Ascending aorta (tissue), 2 donors: ENCODE results near the gene CCDC187. TPM values are rescaled to one million over a fixed set of nuclear protein-coding genes. Genes with fewer than 3 reads are reported as not detected.

Experiments
- DNase-seq, 2 donors: peaks; one replicate each; pipeline ENCODE4 v3.0.0-alpha.2; 2019; ENCODE audit warnings: low spot score in 2 of 2
- H3K27ac ChIP-seq, 2 donors: fragments of 200-600 bp; sonication (generic); one replicate each; pipeline ENCODE4 v1.5.1; 2016 to 2017; ENCODE audit warnings: mild to moderate bottlenecking in 1 of 2
- H3K27me3 ChIP-seq: fragments of 200-600 bp; sonication (generic); one replicate; pipeline ENCODE4 v1.5.1; 2017
- H3K36me3 ChIP-seq, 2 donors: fragments of 200-600 bp; sonication (generic); one replicate each; pipeline ENCODE4 v1.5.1; 2016
- H3K4me1 ChIP-seq, 2 donors: fragments of 200-600 bp; sonication (generic); one replicate each; pipeline ENCODE4 v1.5.1; 2016 to 2017; ENCODE audit warnings: mild to moderate bottlenecking in 1 of 2
- H3K4me3 ChIP-seq, 2 donors: fragments of 200-600 bp; sonication (generic); one replicate each; pipeline ENCODE4 v1.5.1; 2016 to 2017; ENCODE audit warnings: mild to moderate bottlenecking in 1 of 2
- H3K9me3 ChIP-seq, 2 donors: fragments of 200-600 bp; sonication (generic); one replicate each; pipeline ENCODE4 v1.5.1; 2016
- intact Hi-C: fragments of 100-400 bp; cut with DNase I; formaldehyde crosslinking; loops from one replicate; pipeline ENCODE4 v1.15.1; 2023
- total RNA-seq: library from RNA; depleted of rRNA; stranded (reverse); fragments of >200 nt; gene quantifications from one replicate; pipeline ENCODE4 v1.1.0, GENCODE V29; 2016
- TF ChIP-seq, protein P1 (sequence below), 3 experiments: fragments of 200-600 bp in 2 of 3; fragments of 450-650 bp in 1 of 3; sonication (generic) in 2 of 3; IDR thresholded peaks; one replicate each; pipeline ENCODE4 v1.5.1; 2016 to 2019; ENCODE audit warnings: antibody characterized with exemption in 3 of 3, mild to moderate bottlenecking in 1 of 3, moderate library complexity in 1 of 3

Gene CCDC187
- total RNA-seq, 1 donor from 2014 or later = under 0.01 TPM

DNA sequence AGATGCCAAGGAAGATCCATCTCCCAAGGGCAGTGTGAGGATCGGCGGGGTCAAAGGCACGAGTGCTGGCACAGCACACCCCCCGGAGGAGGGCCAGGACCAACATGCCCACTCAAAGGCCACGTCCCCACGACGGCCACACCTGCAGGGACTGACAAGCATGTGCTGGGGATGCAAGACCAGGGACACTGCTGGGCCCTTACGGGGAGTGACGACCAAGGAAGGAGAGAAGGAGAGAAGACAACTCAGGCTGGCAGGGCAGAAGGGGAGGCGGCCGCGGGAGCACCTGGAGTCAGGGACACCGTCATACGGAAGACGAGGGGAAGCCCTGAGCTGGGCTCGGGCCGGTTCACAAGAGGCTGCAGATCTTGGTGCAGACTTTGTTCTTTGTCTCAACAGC lies 68.7 kb downstream of the CCDC187 start:
- H3K4me1 ChIP-seq = no peaks in the 10 kb centered on the region
- no peak for DNase-seq
- intact Hi-C loops = no loop called here
- H3K36me3 ChIP-seq = peaks cover 11 to 19% of the 10 kb centered on the region in 2 donors
- H3K4me3 ChIP-seq = no peak overlapping the region
- H3K9me3 ChIP-seq = no peaks in the 10 kb centered on the region
- TF ChIP-seq, protein P1, sequence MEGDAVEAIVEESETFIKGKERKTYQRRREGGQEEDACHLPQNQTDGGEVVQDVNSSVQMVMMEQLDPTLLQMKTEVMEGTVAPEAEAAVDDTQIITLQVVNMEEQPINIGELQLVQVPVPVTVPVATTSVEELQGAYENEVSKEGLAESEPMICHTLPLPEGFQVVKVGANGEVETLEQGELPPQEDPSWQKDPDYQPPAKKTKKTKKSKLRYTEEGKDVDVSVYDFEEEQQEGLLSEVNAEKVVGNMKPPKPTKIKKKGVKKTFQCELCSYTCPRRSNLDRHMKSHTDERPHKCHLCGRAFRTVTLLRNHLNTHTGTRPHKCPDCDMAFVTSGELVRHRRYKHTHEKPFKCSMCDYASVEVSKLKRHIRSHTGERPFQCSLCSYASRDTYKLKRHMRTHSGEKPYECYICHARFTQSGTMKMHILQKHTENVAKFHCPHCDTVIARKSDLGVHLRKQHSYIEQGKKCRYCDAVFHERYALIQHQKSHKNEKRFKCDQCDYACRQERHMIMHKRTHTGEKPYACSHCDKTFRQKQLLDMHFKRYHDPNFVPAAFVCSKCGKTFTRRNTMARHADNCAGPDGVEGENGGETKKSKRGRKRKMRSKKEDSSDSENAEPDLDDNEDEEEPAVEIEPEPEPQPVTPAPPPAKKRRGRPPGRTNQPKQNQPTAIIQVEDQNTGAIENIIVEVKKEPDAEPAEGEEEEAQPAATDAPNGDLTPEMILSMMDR (IDR thresholded peaks at IDR 0.05) = no peak
- H3K27ac ChIP-seq = no peak overlapping the region
- no peaks in the 10 kb centered on the region for H3K27me3 ChIP-seq

DNA sequence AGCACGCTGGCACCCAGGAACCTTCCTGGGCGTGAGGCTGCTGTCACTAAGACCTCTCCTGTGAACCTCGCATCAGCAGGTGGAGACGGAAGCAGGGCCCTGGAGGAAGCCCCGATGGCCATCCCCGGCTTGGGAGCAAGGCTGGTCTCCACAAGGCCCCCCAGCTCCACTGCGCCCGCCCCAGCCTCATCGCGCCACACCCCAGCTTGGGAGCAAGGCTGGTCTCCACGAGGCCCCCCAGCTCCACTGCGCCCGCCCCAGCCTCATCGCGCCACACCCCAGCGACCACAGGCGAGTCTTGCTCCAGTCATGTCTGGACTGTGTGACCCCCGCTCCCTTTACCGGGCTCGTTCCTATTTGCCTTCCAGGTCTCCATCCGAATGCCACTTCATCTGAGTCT lies 69.3 kb downstream of the CCDC187 start:
- Histone ChIP-seq H3K4me1 (no peaks in the 10 kb centered on the region), H3K4me3 (no peak overlapping the region), H3K36me3 (peaks cover 11 to 19% of the 10 kb centered on the region in 2 donors), H3K27ac (no peak overlapping the region), H3K27me3 (no peaks in the 10 kb centered on the region), H3K9me3 (no peaks in the 10 kb centered on the region)
- no peak for DNase-seq
- TF ChIP-seq, protein P1 (IDR thresholded peaks at IDR 0.05) = no peak
- intact Hi-C loops = no loop called here

DNA sequence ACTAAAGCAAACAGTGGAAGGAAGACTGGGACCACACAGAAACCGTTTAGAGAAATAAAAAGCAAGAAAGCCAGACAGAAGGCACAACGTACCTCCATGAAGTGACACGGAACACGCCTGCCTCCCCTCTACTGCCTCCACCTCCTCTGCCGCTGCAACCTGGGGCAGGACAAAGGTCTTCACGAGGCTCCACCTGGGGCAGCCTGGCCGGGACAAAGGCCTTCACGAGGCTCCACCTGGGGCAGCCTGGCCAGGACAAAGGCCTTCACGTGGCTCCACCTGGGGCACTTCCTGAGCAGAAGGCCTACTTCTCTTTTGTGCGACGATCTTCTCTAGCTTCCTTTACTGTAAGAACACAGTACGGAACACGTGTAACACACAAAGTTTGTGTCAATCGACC lies 70.0 kb downstream of the CCDC187 start:
- Histone ChIP-seq H3K27me3 (no peaks in the 10 kb centered on the region), H3K4me3 (no peak overlapping the region), H3K4me1 (no peaks in the 10 kb centered on the region), H3K36me3 (peaks cover 11 to 19% of the 10 kb centered on the region in 2 donors), H3K9me3 (no peaks in the 10 kb centered on the region), H3K27ac (no peak overlapping the region)
- intact Hi-C loops = no loop called here
- TF ChIP-seq, protein P1 (IDR thresholded peaks at IDR 0.05) = no peak
- no peak for DNase-seq

DNA sequence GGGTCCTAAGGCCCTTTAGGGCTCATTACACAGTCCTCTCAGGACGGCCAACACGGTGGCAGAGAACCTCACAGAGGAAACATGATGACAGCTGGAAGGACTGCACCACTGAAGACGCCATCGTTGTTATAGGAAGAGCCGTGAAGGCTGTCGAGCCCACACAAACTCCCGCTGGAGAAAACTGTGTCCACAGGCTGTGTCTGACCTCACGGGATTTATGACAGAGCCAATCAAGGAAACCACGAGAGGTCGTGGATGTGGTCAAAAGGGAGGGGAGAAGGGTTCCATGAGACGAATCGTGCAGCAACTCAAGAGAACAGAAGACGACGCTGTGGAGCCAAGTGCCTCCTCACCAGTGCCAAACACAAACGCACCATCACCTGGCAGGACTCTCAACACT lies 70.5 kb downstream of the CCDC187 start:
- TF ChIP-seq, protein P1 (IDR thresholded peaks at IDR 0.05) = no peak
- DNase-seq = no peak
- Histone ChIP-seq H3K4me3 (no peak overlapping the region), H3K27me3 (no peaks in the 10 kb centered on the region), H3K9me3 (no peaks in the 10 kb centered on the region), H3K4me1 (no peaks in the 10 kb centered on the region), H3K27ac (no peak overlapping the region), H3K36me3 (peaks cover 11 to 19% of the 10 kb centered on the region in 2 donors)
- intact Hi-C loops = no loop called here

DNA sequence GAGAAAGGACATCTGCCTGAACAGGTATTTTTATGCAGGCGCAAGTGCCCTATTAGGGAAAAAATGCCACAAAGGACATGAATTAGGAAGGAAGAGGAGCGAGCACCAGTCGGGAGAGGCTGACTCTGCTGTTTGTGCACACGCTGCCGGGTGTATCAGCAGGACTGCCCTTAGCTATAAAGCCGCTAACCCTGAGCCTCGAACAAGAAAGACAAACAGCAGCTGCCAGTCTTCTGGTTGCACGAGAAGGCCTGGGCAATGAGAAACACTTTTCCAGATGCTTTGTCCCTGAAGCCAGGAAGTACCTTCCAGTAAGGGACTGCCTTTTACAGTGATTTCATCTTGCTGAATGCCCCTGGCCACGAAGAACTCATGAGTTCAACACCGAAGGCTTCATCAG lies 70.9 kb downstream of the CCDC187 start:
- intact Hi-C loops = no loop called here
- TF ChIP-seq, protein P1 (IDR thresholded peaks at IDR 0.05) = no peak

More for the DNA sequence above, 70.9 kb downstream of the CCDC187 start:
- no peaks in the 10 kb centered on the region for H3K4me1 ChIP-seq
- no peak overlapping the region for H3K27ac ChIP-seq
- H3K4me3 ChIP-seq = no peak overlapping the region
- peaks cover 11 to 19% of the 10 kb centered on the region in 2 donors for H3K36me3 ChIP-seq
- H3K27me3 ChIP-seq = no peaks in the 10 kb centered on the region
- H3K9me3 ChIP-seq = no peaks in the 10 kb centered on the region
- DNase-seq = no peak
